ENCODE results near the gene MATN1.

Gene MATN1

DNA sequence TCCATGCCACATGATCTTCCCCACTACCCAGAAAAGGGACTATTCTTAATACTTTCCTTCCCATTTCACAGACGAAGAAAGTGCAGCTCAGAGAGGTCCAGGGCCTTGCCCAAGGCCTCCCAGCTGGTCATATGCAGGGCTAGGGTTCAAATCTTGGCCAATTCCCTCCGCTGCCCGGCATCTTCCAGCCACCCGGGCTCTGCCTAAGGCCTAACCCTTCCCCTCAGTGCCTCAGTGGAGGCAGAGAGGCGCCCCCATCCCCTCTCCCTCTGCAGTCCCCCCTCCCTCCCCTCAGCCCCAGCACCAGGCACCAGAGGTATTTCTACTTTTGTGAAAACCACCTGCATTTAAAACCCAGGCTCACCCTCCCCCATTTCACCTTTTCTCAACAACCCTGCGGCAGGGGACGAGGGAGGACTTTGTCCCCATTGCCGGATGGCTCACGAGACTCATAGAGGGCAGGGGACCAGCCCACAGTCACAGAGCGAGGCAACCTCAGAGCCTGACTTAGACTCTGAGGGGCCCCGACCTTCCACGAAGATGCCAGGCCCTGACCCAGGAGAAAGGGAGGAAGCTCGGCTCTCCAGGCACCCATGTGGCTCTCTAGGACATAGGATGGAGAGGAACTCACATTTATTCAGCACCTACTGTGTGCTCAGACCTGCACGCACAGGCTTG lies 21.9 kb upstream of the MATN1 start:
- no peak for DNase-seq (ENCODE audit: low spot score)

DNA sequence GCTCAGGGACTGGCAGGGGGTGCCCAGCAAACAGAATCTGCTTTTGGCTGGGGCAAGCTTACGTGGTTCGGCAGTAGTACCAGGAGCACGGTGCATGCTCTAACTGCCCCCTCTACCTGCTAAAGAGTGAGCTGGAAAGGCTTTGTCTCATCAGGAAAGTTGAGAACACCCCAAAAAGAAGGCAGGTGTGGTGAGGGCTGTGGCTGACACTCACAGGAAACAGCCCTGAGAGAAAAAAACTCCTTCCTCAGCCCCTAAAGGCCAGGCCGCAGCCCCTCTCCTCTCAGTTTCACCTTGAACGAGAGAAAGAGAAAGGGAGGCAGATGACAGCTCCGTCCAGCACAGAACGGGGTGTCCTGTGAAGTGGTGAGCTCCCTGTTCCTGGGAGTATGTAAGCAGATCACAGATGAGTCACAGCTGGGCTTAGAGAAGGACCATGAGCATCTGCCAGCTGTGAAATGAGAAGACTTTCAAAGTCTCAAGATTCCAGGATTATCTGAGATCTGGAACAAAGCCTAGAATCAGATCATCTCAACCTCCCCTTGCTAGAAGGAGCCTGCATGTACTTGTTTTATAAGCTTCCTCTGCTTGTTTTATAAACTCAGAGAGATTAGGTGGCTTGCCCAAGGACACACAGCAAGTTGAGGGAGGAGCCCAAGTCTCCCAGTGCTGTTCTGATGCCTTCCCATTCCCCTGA lies 20.8 kb upstream of the MATN1 start:
- DNase-seq (ENCODE audit: low spot score) = no peak

DNA sequence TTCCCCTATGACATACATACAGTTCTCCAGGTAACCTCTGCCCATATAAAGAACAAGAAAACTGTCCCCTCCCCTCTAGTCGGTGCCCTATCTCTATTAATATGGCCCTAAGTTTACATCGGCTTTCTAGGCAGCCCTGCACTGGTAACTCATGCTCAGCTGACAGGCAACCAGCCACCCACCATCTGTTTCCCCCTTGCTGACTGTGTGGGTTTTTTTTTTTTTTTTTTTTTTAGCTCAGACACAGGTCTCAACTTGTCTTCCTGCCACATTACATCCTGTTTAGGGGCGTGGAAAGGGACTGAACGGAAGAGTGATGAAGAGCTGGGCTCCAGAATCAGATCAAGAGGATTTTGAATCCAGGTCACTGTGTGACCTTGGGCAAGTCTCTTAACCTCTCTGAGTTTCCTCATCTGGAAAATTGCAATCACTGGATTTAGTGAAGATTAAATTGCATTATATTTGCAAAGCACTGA lies 20.2 kb upstream of the MATN1 start:
- no peak for DNase-seq (ENCODE audit: low spot score)

- no peak for DNase-seq (ENCODE audit: low spot score)
Observed at GRCh38 chr1:30742963-30743559, 19.7 kb upstream of the MATN1 start.

DNA sequence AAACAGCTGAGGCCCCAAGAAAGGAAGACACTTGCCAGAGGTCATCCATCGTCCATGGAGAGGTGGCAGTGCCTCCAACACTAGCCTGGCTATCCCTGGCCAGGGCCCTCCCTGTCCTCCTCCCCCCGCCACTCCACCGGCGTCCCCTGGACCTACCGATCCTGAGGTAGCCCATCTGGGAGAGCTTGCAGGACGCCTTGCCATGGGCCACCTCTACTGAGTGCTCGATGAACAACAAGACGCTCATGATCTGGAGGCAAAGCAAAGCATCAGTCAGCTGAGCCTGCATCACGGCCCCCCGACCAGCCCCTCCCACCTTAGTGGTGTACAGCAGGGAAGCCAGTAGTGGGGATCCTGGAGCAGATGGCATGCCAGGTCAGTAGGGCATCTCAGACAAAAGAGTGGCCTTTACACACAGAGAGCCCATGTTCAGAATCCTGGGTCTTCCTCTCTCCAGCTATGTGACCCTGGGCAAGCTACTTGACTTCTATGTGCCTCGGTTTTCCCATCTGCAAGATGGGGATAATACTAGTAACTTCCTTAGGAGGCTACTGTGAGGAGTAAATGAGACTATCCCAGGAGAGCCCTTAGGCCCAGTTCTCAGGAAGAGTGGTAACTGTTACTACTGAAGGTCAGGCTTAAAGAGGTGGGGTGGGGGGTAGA lies 19.0 kb upstream of the MATN1 start:
- DNase-seq (ENCODE audit: low spot score) = no peak

- no peak for DNase-seq (ENCODE audit: low spot score)
Observed at GRCh38 chr1:30741239-30741894, 18.0 kb upstream of the MATN1 start.

- DNase-seq (ENCODE audit: low spot score) = no peak
Observed at GRCh38 chr1:30740251-30741238, 17.2 kb upstream of the MATN1 start.

- DNase-seq (ENCODE audit: low spot score) = no peak
Observed at GRCh38 chr1:30739601-30740000, 16.2 kb upstream of the MATN1 start.

DNA sequence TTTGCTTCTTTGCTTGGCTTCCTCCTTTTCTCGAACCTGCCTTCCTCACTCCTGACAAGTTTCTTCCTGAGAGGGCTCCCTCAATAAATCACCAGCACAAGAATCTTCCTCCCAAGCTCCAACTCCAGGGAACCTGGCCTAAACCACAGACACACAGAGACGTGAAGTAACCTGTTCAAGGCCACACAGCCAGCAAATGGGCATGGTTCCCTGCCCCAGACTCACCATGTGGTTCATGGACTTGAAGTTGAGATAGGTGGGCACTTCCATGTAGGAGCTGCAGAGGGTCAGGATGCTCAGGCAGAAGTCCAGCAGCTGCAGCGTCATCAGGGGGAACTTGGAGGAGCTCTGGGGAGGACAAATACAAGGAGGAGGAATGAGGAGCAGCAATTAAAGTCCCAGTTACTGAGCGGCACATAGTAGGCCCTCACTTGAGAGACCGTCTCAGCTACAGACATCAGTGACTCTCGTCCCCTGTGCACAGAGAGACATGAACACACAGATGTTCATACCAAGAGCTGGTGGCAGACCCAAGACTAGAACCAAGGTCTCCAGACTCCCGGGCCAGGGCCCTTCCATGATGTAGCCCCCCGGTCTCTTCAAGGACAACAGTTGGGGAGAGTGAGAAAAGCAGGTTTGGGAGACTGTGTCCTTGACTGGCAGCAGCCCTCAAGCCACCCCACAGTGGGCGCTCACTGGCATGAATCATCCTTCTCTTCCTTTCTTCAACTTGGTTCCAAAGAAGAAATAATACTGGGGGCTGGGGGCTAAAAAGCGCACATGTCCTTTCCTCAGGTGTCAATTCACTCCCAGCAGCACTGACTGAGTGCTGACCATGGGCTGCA lies 15.6 kb upstream of the MATN1 start:
- DNase-seq (ENCODE audit: low spot score) = no peak

- DNase-seq (ENCODE audit: low spot score) = no peak
Observed at GRCh38 chr1:30738040-30738714, 14.8 kb upstream of the MATN1 start.

GRCh38 chr1:30737357-30738039 lies 14.1 kb upstream of the MATN1 start:
- no peak for DNase-seq (ENCODE audit: low spot score)

- DNase-seq (ENCODE audit: low spot score) = no peak
Observed at GRCh38 chr1:30735668-30736498, 12.5 kb upstream of the MATN1 start.

GRCh38 chr1:30735124-30735523 lies 11.7 kb upstream of the MATN1 start:
- DNase-seq (ENCODE audit: low spot score) = no peak

GRCh38 chr1:30734580-30734979 lies 11.2 kb upstream of the MATN1 start:
- DNase-seq (ENCODE audit: low spot score) = no peak

- no peak for DNase-seq (ENCODE audit: low spot score)
Observed at GRCh38 chr1:30734106-30734505, 10.7 kb upstream of the MATN1 start.

DNA sequence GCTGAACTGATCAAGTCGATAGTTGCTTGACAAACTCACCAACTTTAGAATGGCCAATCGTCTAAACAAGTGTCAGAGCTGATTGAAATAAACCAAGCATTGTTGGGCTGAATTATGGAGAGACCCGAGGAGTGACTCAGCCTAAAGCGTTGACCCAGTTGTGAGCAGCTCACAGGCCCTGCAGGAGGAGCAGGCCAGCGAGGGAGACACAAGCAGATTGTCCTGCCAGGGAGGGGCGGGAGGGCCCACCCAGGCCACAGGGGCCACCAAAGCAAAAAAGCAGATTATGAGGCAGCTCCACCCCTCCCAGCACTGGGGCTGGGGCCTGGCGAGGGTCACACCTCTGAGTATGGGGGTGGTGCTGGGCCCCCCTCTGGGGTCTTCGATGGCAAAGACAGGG lies 10.1 kb upstream of the MATN1 start:
- DNase-seq (ENCODE audit: low spot score) = no peak

- no peak for DNase-seq (ENCODE audit: low spot score)
Observed at GRCh38 chr1:30732277-30732996, 9.1 kb upstream of the MATN1 start.

Data from left forelimb (tissue), 1 donor.